H1 (cell line): Measurements from ENCODE around the gene MOB2. TPM values are rescaled to one million over a fixed set of nuclear protein-coding genes. Genes with fewer than 3 reads are reported as not detected.

Experiments used
- CTCF ChIA-PET: fragments of 300-600 bp; sonication (Branson Sonifier 250); formaldehyde crosslinking; loops from one replicate; lab custom pipeline; 2021; ENCODE audit not compliant: partially characterized antibody; lab: Charles Lee
- POLR2A ChIA-PET: fragments of 300-600 bp; sonication (Branson Sonifier 250); formaldehyde crosslinking; loops from one replicate; lab custom pipeline; 2021; ENCODE audit warnings: inconsistent platforms; ENCODE audit not compliant: partially characterized antibody; lab: Charles Lee
- DNase-seq, 2 experiments: peaks; one replicate each; pipeline versions ENCODE4 v3.0.0 to v3.0.0-alpha.2; 2010 to 2022; ENCODE audit warnings: low spot score in 2 of 2, low read depth in 1 of 2, mixed read lengths in 1 of 2
- FAIRE-seq: peaks from 2 replicates; lab custom pipeline; 2011; peaks lifted over from hg19 to GRCh38; lab: Jason Lieb, UNC
- H2AFZ ChIP-seq: 2 replicates; pipeline ENCODE4 v1.8.1; 2012; ENCODE audit warnings: low read length, inconsistent platforms
- H2AK5ac ChIP-seq: 2 replicates; pipeline ENCODE4 v1.6.1; 2013; ENCODE audit warnings: low read depth, low read length
- H2BK120ac ChIP-seq: replicated peaks from 2 replicates; pipeline ENCODE3; 2013; ENCODE audit warnings: low read depth, low read length, inconsistent platforms
- H2BK12ac ChIP-seq: 2 replicates; pipeline ENCODE4 v1.6.1; 2013; ENCODE audit warnings: low read depth, low read length
- H2BK15ac ChIP-seq: 2 replicates; pipeline ENCODE4 v1.6.1; 2013; ENCODE audit warnings: low read length
- H2BK20ac ChIP-seq: 2 replicates; pipeline ENCODE4 v1.6.1; 2013; ENCODE audit warnings: low read length
- H2BK5ac ChIP-seq: 2 replicates; pipeline ENCODE4 v1.6.1; 2013; ENCODE audit warnings: low read depth, low read length
- H3K14ac ChIP-seq: 2 replicates; pipeline ENCODE4 v1.6.1; 2013; ENCODE audit warnings: inconsistent platforms; ENCODE audit not compliant: insufficient read length
- H3K18ac ChIP-seq: 2 replicates; pipeline ENCODE4 v1.6.1; 2013; ENCODE audit warnings: low read length; ENCODE audit errors: extremely low read depth
- H3K23ac ChIP-seq: 2 replicates; pipeline ENCODE4 v1.6.1; 2013; ENCODE audit warnings: inconsistent platforms; ENCODE audit not compliant: insufficient read length
- H3K23me2 ChIP-seq: 2 replicates; pipeline ENCODE4 v1.6.1; 2013; ENCODE audit warnings: low read depth, low read length
- H3K27ac ChIP-seq: 2 replicates; pipeline ENCODE4 v1.6.1; 2011; ENCODE audit warnings: low read depth, low read length, inconsistent platforms
- H3K27me3 ChIP-seq, 4 experiments: replicated peaks in 1 of 4; 1 replicate in 1 of 4; 2 replicates in 3 of 4; pipeline versions ENCODE4 v1.6.1 to v1.8.1; 2011 to 2013; ENCODE audit warnings: low read length in 3 of 4, mild to moderate bottlenecking in 3 of 4, inconsistent platforms in 2 of 4, mixed read lengths in 2 of 4, moderate library complexity in 1 of 4; ENCODE audit not compliant: control insufficient read depth in 3 of 4, insufficient read depth in 3 of 4; ENCODE audit errors: extremely low read depth in 1 of 4
- H3K36me3 ChIP-seq, 4 experiments: 2 replicates each; pipeline versions ENCODE4 v1.6.1 to v1.8.1; 2011 to 2013; ENCODE audit warnings: mild to moderate bottlenecking in 4 of 4, low read length in 3 of 4, moderate library complexity in 2 of 4, control low read depth in 1 of 4, inconsistent platforms in 1 of 4; ENCODE audit not compliant: insufficient read depth in 4 of 4, control insufficient read depth in 2 of 4
- H3K4ac ChIP-seq: replicated peaks from 2 replicates; pipeline ENCODE3; 2013; ENCODE audit warnings: low read length, low read depth, mixed read lengths, inconsistent platforms; ENCODE audit not compliant: insufficient read length
- H3K4me1 ChIP-seq, 4 experiments: replicated peaks in 1 of 4; 1 replicate in 1 of 4; 2 replicates in 3 of 4; pipeline versions ENCODE4 v1.6.1 to v1.8.1; 2011 to 2013; ENCODE audit warnings: low read length in 3 of 4, inconsistent platforms in 2 of 4, mixed read lengths in 1 of 4; ENCODE audit not compliant: insufficient read depth in 4 of 4, control insufficient read depth in 3 of 4
- H3K4me2 ChIP-seq, 2 experiments: 2 replicates each; pipeline versions ENCODE4 v1.6.1 to v1.8.1; 2011 to 2013; ENCODE audit warnings: low read depth in 2 of 2, low read length in 2 of 2, control low read depth in 1 of 2, inconsistent platforms in 1 of 2, mild to moderate bottlenecking in 1 of 2; ENCODE audit not compliant: insufficient read depth in 1 of 2
- H3K4me3 ChIP-seq, 4 experiments: fragments of 200-600, 300-600 bp in 1 of 4; sonication (generic), shearing (Covaris generic), sonication (Bioruptor Twin) in 1 of 4; 2 replicates each; pipeline versions ENCODE4 v1.5.1 to v1.8.1; 2011 to 2016; ENCODE audit warnings: low read length in 4 of 4, low read depth in 3 of 4, control low read depth in 2 of 4, inconsistent platforms in 2 of 4, mild to moderate bottlenecking in 2 of 4, mixed read lengths in 1 of 4, moderate library complexity in 1 of 4; ENCODE audit not compliant: insufficient read depth in 2 of 4; ENCODE audit errors: extremely low read depth in 1 of 4
- H3K56ac ChIP-seq: replicated peaks from 2 replicates; pipeline ENCODE3; 2013; ENCODE audit warnings: low read depth, mild to moderate bottlenecking, mixed read lengths, low read length, inconsistent platforms; ENCODE audit not compliant: insufficient read length
- H3K79me1 ChIP-seq: 2 replicates; pipeline ENCODE4 v1.6.1; 2013; ENCODE audit warnings: low read depth, low read length, control low read depth
- H3K79me2 ChIP-seq, 2 experiments: 2 replicates each; pipeline versions ENCODE4 v1.6.1 to v1.8.1; 2012 to 2013; ENCODE audit warnings: low read length in 2 of 2, mild to moderate bottlenecking in 2 of 2, inconsistent platforms in 1 of 2; ENCODE audit not compliant: insufficient read depth in 2 of 2, control insufficient read depth in 1 of 2
- H3K9ac ChIP-seq, 4 experiments: replicated peaks in 1 of 4; 1 replicate in 1 of 4; 2 replicates in 3 of 4; pipeline versions ENCODE4 v1.6.1 to v1.8.1; 2011 to 2013; ENCODE audit warnings: low read depth in 3 of 4, low read length in 3 of 4, control low read depth in 2 of 4, mild to moderate bottlenecking in 2 of 4, moderate library complexity in 2 of 4, inconsistent platforms in 1 of 4; ENCODE audit errors: extremely low read depth in 1 of 4
- H3K9me3 ChIP-seq, 2 experiments: 2 replicates each; pipeline versions ENCODE4 v1.6.1 to v1.8.1; 2012 to 2013; ENCODE audit warnings: mild to moderate bottlenecking in 2 of 2, moderate library complexity in 2 of 2, control low read depth in 1 of 2, inconsistent platforms in 1 of 2, low read depth in 1 of 2, low read length in 1 of 2, mixed read lengths in 1 of 2; ENCODE audit not compliant: insufficient read depth in 2 of 2
- H4K20me1 ChIP-seq, 2 experiments: replicated peaks in 1 of 2; 2 replicates each; pipeline versions ENCODE3 to v1.8.1; 2011 to 2013; ENCODE audit warnings: inconsistent platforms in 2 of 2, low read length in 2 of 2, mild to moderate bottlenecking in 1 of 2; ENCODE audit not compliant: insufficient read depth in 2 of 2, control insufficient read depth in 1 of 2
- H4K5ac ChIP-seq: 2 replicates; pipeline ENCODE4 v1.6.1; 2013; ENCODE audit warnings: low read length, low read depth, mixed read lengths, inconsistent platforms; ENCODE audit not compliant: insufficient read length
- H4K8ac ChIP-seq: 2 replicates; pipeline ENCODE4 v1.8.0; 2013; ENCODE audit warnings: mild to moderate bottlenecking, moderate library complexity, low read length, inconsistent platforms; ENCODE audit not compliant: insufficient read depth; ENCODE audit errors: extremely low read depth
- H4K91ac ChIP-seq: replicated peaks from 2 replicates; pipeline ENCODE3; 2013; ENCODE audit warnings: low read length, mixed read lengths, inconsistent platforms; ENCODE audit not compliant: insufficient read length
- BCL11A ChIP-seq, 2 experiments: IDR thresholded peaks; one replicate each; pipeline ENCODE4 v1.6.1; 2011; ENCODE audit warnings: low read depth in 2 of 2, low read length in 2 of 2, mild to moderate bottlenecking in 2 of 2
- CTBP2 ChIP-seq: IDR thresholded peaks from 2 replicates; pipeline ENCODE4 v1.7.0; 2011; ENCODE audit warnings: borderline replicate concordance, mild to moderate bottlenecking, moderate library complexity, mixed read lengths, low read length; ENCODE audit not compliant: insufficient read depth, insufficient read length
- E2F6 ChIP-seq: IDR thresholded peaks from 2 replicates; pipeline ENCODE4 v1.6.1; 2012; ENCODE audit warnings: inconsistent platforms
- HDAC6 ChIP-seq: IDR thresholded peaks from one replicate; pipeline ENCODE4 v1.7.1; 2012; ENCODE audit warnings: low read depth, mild to moderate bottlenecking, inconsistent platforms, low read length, moderate library complexity
- KDM1A ChIP-seq: fragments of 200-600, 300-600 bp; sonication (generic); IDR thresholded peaks from 2 replicates; pipeline ENCODE4 v1.7.1; 2016; ENCODE audit warnings: mild to moderate bottlenecking, low read length, borderline replicate concordance
- NANOG ChIP-seq: IDR thresholded peaks from 2 replicates; pipeline ENCODE4 v1.6.1; 2011; ENCODE audit warnings: low read length, low read depth, mild to moderate bottlenecking, inconsistent platforms; ENCODE audit not compliant: insufficient read depth, poor library complexity, severe bottlenecking
- POLR2A ChIP-seq, 2 experiments: IDR thresholded peaks; 1 replicate in 1 of 2; 2 replicates in 1 of 2; pipeline ENCODE4 v1.6.1; 2011; ENCODE audit warnings: low read depth in 2 of 2, low read length in 2 of 2, mild to moderate bottlenecking in 2 of 2; ENCODE audit errors: control extremely low read depth in 1 of 2
- RFX5 ChIP-seq: IDR thresholded peaks from 2 replicates; pipeline ENCODE4 v1.6.1; 2011; ENCODE audit warnings: low read depth, low read length, improper control_type of control experiment, borderline replicate concordance
- SAP30 ChIP-seq: fragments of 300-600 bp; sonication (generic); IDR thresholded peaks from 2 replicates; pipeline ENCODE4 v1.7.1; 2012; ENCODE audit warnings: low read length, moderate library complexity, mild to moderate bottlenecking, inconsistent platforms; ENCODE audit not compliant: insufficient read depth, insufficient replicate concordance
- SP4 ChIP-seq: IDR thresholded peaks from 2 replicates; pipeline ENCODE4 v1.6.1; 2012; ENCODE audit warnings: low read length, inconsistent platforms
- SUZ12 ChIP-seq: fragments of 200-600 bp; sonication (generic); IDR thresholded peaks from 2 replicates; pipeline ENCODE4 v1.6.1; 2012; ENCODE audit warnings: mild to moderate bottlenecking, inconsistent platforms, low read length, moderate library complexity, mixed read lengths
- TCF12 ChIP-seq: IDR thresholded peaks from 2 replicates; pipeline ENCODE4 v1.6.1; 2011; ENCODE audit warnings: low read depth, mild to moderate bottlenecking, low read length
- WGBS, 2 experiments: shearing (Covaris generic) in 1 of 2; methylation state at CpG; one replicate each; pipeline versions ENCODE4 v1.1.6 to v1.1.7; 2013 to 2015; ENCODE audit warnings: low lambda C conversion rate in 2 of 2, mixed read lengths in 2 of 2, inconsistent platforms in 1 of 2, low coverage in 1 of 2, missing lambda C conversion rate in 1 of 2; ENCODE audit not compliant: insufficient replicate concordance in 2 of 2, insufficient coverage in 1 of 2, insufficient read length in 1 of 2; ENCODE audit errors: extremely low coverage in 1 of 2, missing lambda C conversion rate in 1 of 2; 5-methylcytosine and 5-hydroxymethylcytosine counted together
- polyA plus RNA-seq, 7 experiments: library from polyadenylated mRNA; depleted of rRNA in 3 of 7; stranded (reverse) in 5 of 7; unstranded in 2 of 7; fragments of >200 nt in 5 of 7; fragments of 200-250 nt in 2 of 7; gene quantifications; 1 replicate in 5 of 7; 2 replicates in 1 of 7; 4 replicates in 1 of 7; pipeline versions ENCODE4 v1.2.1 to v1.2.3, GENCODE V29; 2011 to 2013; ENCODE audit warnings: missing spikeins in 2 of 7, mixed read lengths in 2 of 7
- total RNA-seq: library from RNA; stranded (reverse); fragmentation: NEBNext Ultra II Directional; extraction: Animal tissue kit (Norgen Biotek cat#: 25700); gene quantifications from 2 replicates; pipeline ENCODE4 v1.2.1, GENCODE V29; 2021

MOB2 gene
- total and polyA plus RNA-seq, 2 of the 8 experiments (the other 6 are each of a cell fraction or from before 2014, with no cell fraction given): 18.6 to 28.2 TPM

- POLR2A ChIA-PET: interaction anchor here (1.0 kb wide), 1 partner anchor 15 kb away, joined by 3 read pairs; no protein-coding TSS in a partner anchor
- H3K36me3 ChIP-seq: peaks cover 0 to 19% (median 5%) of the 10 kb centered on the region in 4 experiments; a peak in 4 of 8 replicates
- no peaks in the 10 kb centered on the region for H3K79me2 ChIP-seq
- H3K23ac ChIP-seq: no peak overlapping the region
- H3K14ac ChIP-seq: no peak overlapping the region
- H4K91ac ChIP-seq: no peak overlapping the region
- no peak overlapping the region for H3K4me2 ChIP-seq
- H2AK5ac ChIP-seq: no peak overlapping the region
- H3K4ac ChIP-seq: no peak overlapping the region
- 90% methylated on average over 25 of the region's 27 CpGs; no CpG with 5 or more reads in 1 of the 2 experiments for WGBS, 2 experiments
- no peak overlapping the region for H2BK120ac ChIP-seq
- H3K79me1 ChIP-seq: peaks cover 5% of the 10 kb centered on the region; the same call in 1 of the 2 replicates
- H3K23me2 ChIP-seq: no peaks in the 10 kb centered on the region
- DNase-seq: no peak
- H4K20me1 ChIP-seq: peaks cover 0 to 10% of the 10 kb centered on the region in 2 experiments
- no peak overlapping the region for H2BK5ac ChIP-seq
- H3K27ac ChIP-seq: no peak overlapping the region
- H3K9ac ChIP-seq: no peak overlapping the region
- H3K18ac ChIP-seq: no peak overlapping the region
- H2BK20ac ChIP-seq: no peak overlapping the region
- no peak overlapping the region for H4K8ac ChIP-seq
- H3K56ac ChIP-seq: no peak overlapping the region
- H4K5ac ChIP-seq: no peak overlapping the region
- CTCF ChIA-PET: interaction anchor here (0.8 to 3.3 kb wide), 5 partner anchors 12 to 152 kb away, joined by 3 to 17 read pairs (median 3); no protein-coding TSS in a partner anchor
- H2BK15ac ChIP-seq: no peak overlapping the region
- no peak overlapping the region for H3K4me3 ChIP-seq
- H2AFZ ChIP-seq: no peak overlapping the region
- H2BK12ac ChIP-seq: no peak overlapping the region
- no peaks in the 10 kb centered on the region for H3K27me3 ChIP-seq
- no peak for FAIRE-seq
- H3K9me3 ChIP-seq: no peaks in the 10 kb centered on the region
- H3K4me1 ChIP-seq: no peaks in the 10 kb centered on the region
- TF ChIP-seq RFX5 (no peak), CTBP2 (no peak), SUZ12 (no peak), KDM1A (no peak), TCF12 (no peak), SP4 (no peak), BCL11A (IDR thresholded peaks at IDR 0.05; ENCODE audit: low read depth in 2 of 2, low read length in 2 of 2) (no peak), HDAC6 (no peak), E2F6 (no peak), NANOG (no peak), SAP30 (no peak), POLR2A (IDR thresholded peaks at IDR 0.05; ENCODE audit: control extremely low read depth in 1 of 2, low read depth in 2 of 2, low read length in 2 of 2) (no peak)
Measured at GRCh38 chr11:1451781-1452470, 34.7 kb downstream of the MOB2 start.
